Measurements from ENCODE around the gene SHROOM4. TPM values are rescaled to one million over a fixed set of nuclear protein-coding genes. Genes with fewer than 3 reads are reported as not detected.

Gene SHROOM4
- total and polyA plus RNA-seq, 2 of the 13 experiments (the other 11 are each of a cell fraction or from before 2014, with no cell fraction given): 0.08 to 0.18 TPM

- Histone ChIP-seq H3K4me3 (replicated peaks in 1 of 3; ENCODE audit: insufficient read depth in 1 of 3, low read depth in 2 of 3, low read length in 3 of 3) (no peak overlapping the region), H3K4me2 (ENCODE audit: low read depth, low read length) (no peak overlapping the region), H3K27ac (ENCODE audit: extremely low read length, insufficient read depth, low read length) (no peak overlapping the region), H3K4me1 (ENCODE audit: insufficient read depth, low read length) (no peaks in the 10 kb centered on the region), H3K79me2 (ENCODE audit: insufficient read depth, low read length) (no peaks in the 10 kb centered on the region), H4K20me1 (ENCODE audit: insufficient read depth, low read length) (no peaks in the 10 kb centered on the region), H3K27me3 (ENCODE audit: control insufficient read depth in 1 of 2, insufficient read depth in 2 of 2, low read length in 2 of 2) (no peaks in the 10 kb centered on the region), H2AFZ (ENCODE audit: low read length) (no peak overlapping the region), H3K36me3 (replicated peaks in 1 of 2; ENCODE audit: control insufficient read depth in 1 of 2, insufficient read depth in 2 of 2, low read length in 2 of 2) (no peaks in the 10 kb centered on the region), H3K9ac (ENCODE audit: insufficient read depth, low read depth, low read length) (no peak overlapping the region), H3K9me3 (ENCODE audit: low read length) (no peaks in the 10 kb centered on the region)
- ATAC-seq (no peak), DNase-seq (ENCODE audit: low spot score) (no peak), FAIRE-seq (no peak)
- POLR2A ChIA-PET: no interaction called here
- in situ Hi-C loops (cut with HindIII; ENCODE audit: extremely low pct_ligation_motif_present, low pct_unique_long_range_greater_than_20kb): no loop called here
- CTCF ChIA-PET (ENCODE audit: low intra/inter-chr PET ratio, low total read pairs): no interaction called here
- BruUV-seq (replicated peaks): no TSS peak
- no peak for TF ChIP-seq ZNF609 (CRISPR knock-in tag; IDR thresholded peaks at IDR 0.05; ENCODE audit: borderline replicate concordance)
- TF ChIP-seq ONECUT2 (CRISPR knock-in tag; IDR thresholded peaks at IDR 0.05): no peak
- TF ChIP-seq ZSCAN25 (CRISPR knock-in tag; IDR thresholded peaks at IDR 0.05): no peak
- no peak for TF ChIP-seq ZXDC (CRISPR knock-in tag; IDR thresholded peaks at IDR 0.05)
- TF ChIP-seq SETDB1 (CRISPR knock-in tag; IDR thresholded peaks at IDR 0.05; ENCODE audit: borderline replicate concordance): no peak
- no peak for TF ChIP-seq ZBTB26 (CRISPR knock-in tag; IDR thresholded peaks at IDR 0.05; ENCODE audit: borderline replicate concordance)
- no peak for TF ChIP-seq NR1H2 (CRISPR knock-in tag; IDR thresholded peaks at IDR 0.05; ENCODE audit: borderline replicate concordance, low read depth)
- TF ChIP-seq ZNF557 (CRISPR knock-in tag; IDR thresholded peaks at IDR 0.05): no peak
- TF ChIP-seq CERS6 (CRISPR knock-in tag; IDR thresholded peaks at IDR 0.05): no peak
- no peak for TF ChIP-seq ZNF547 (CRISPR knock-in tag; IDR thresholded peaks at IDR 0.05)
- no peak for TF ChIP-seq RBM22 (optimal IDR thresholded peaks at IDR 0.05; ENCODE audit: low read length)
- no peak for TF ChIP-seq KLF11 (CRISPR knock-in tag; IDR thresholded peaks at IDR 0.05)
- TF ChIP-seq EZH2 (conservative IDR thresholded peaks at IDR 0.05; ENCODE audit: low read depth, low read length): no peak
- no peak for TF ChIP-seq SMC3 (IDR thresholded peaks at IDR 0.05; ENCODE audit: low read length)
- 54% methylated on average over 2 of the region's 2 CpGs for WGBS (ENCODE audit: low lambda C conversion rate)
- intact Hi-C loops (cut with micrococcal nuclease; ENCODE audit: unreplicated experiment): no loop called here
Measured at GRCh38 chrX:50751091-50751490, 62.9 kb downstream of the SHROOM4 start.

Measured in HepG2 (cell line).